ENCODE measurements around the gene MGAT1. TPM values are rescaled to one million over a fixed set of nuclear protein-coding genes. Genes with fewer than 3 reads are reported as not detected.

The MGAT1 gene
- total RNA-seq, 1 experiment from 2014 or later, result 53.0 TPM

DNA sequence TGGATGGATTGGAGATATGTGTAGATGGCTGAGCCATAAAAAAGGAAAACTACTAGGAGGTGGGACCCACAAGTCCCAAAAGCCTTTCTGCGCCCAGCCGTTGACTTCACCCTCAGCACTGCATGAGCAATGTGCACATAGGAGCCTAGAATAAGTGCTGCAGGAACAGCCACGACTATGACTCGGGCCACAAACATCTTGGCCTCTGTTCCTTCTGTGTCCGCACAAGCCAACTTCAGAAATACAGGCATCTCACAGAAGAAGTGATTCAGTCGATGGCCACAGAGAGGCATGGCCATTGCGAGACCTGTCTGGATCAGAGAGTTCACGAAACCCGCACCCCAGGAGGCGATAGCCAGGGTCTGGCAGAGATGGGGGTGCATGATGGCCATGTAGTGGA, 63.3 kb downstream of the MGAT1 start:
- Histone ChIP-seq H3K27ac (ENCODE audit: low read depth, low read length) (no peak overlapping the region), H3K9ac (ENCODE audit: low read length) (no peak overlapping the region), H3K27me3 (ENCODE audit: insufficient read depth, low read length) (peaks cover 11% of the 10 kb centered on the region), H3K9me2 (ENCODE audit: insufficient read depth) (no peaks in the 10 kb centered on the region), H3K4me2 (ENCODE audit: low read length) (no peak overlapping the region), H3K4me1 (ENCODE audit: control insufficient read depth in 1 of 2, insufficient read depth in 2 of 2, low read length in 2 of 2) (no peaks in the 10 kb centered on the region), H3K9me3 (ENCODE audit: control insufficient read depth in 1 of 2, insufficient read depth in 1 of 2, low read depth in 1 of 2, low read length in 2 of 2) (no peaks in the 10 kb centered on the region), H3K79me2 (ENCODE audit: insufficient read depth, low read length) (no peaks in the 10 kb centered on the region), H3K36me3 (ENCODE audit: control insufficient read depth in 1 of 2, insufficient read depth in 2 of 2, low read length in 2 of 2) (no peaks in the 10 kb centered on the region), H2AFZ (ENCODE audit: low read depth, low read length, poor library complexity, severe bottlenecking) (no peak overlapping the region), H4K20me1 (ENCODE audit: insufficient read depth) (no peaks in the 10 kb centered on the region), H3K4me3 (replicated peaks in 1 of 2; ENCODE audit: low read depth in 1 of 2, low read length in 2 of 2) (no peak overlapping the region)
- TF ChIP-seq YY1 (IDR thresholded peaks at IDR 0.05; ENCODE audit: extremely low read depth, insufficient replicate concordance, low read depth, low read length) (no peak), EZH2 (IDR thresholded peaks at IDR 0.05) (no peak), ZBTB33 (IDR thresholded peaks at IDR 0.05; ENCODE audit: extremely low read depth, insufficient replicate concordance, low read length) (no peak)
- TF ChIP-seq, protein P1, sequence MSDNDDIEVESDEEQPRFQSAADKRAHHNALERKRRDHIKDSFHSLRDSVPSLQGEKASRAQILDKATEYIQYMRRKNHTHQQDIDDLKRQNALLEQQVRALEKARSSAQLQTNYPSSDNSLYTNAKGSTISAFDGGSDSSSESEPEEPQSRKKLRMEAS (IDR thresholded peaks at IDR 0.05), result no peak
- ChIA-PET RAD21 (ENCODE audit: low non-redundant PET in 1 of 2, low total read pairs in 2 of 2, uncharacterized antibody in 2 of 2, unreplicated experiment in 2 of 2) (no interaction called here), POLR2A (no interaction called here), CTCF (no interaction called here)
- BruUV-seq (replicated peaks), result no TSS peak
- ATAC-seq (no peak), DNase-seq (ENCODE audit: low read depth, low spot score) (no peak)
- intact Hi-C loops (cut with micrococcal nuclease), result no loop called here

DNA sequence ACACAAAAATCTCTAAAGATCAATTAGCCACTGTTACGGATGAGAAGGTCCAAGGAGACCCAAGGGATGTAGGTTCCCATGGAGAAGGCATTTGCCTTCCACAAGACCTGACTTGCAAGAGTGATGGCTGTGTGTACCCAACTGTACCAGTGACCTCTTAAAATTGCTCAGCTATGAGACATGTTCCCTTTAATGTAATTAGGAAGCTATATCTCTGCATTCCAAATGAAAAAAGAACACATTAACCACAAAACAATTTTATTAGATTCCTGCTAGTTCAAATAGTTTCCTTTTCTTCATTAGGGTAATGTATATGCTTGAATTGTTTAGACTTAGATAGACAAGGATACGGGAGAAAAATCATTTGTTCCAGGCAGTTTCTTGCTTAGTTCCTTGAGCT, 66.1 kb downstream of the MGAT1 start:
- no peak overlapping the region for H2AFZ ChIP-seq (ENCODE audit: low read depth, low read length, poor library complexity, severe bottlenecking)
- H4K20me1 ChIP-seq (ENCODE audit: insufficient read depth), result no peaks in the 10 kb centered on the region
- no peak overlapping the region for H3K4me2 ChIP-seq (ENCODE audit: low read length)
- no peak for ATAC-seq
- no peaks in the 10 kb centered on the region for H3K4me1 ChIP-seq (ENCODE audit: control insufficient read depth in 1 of 2, insufficient read depth in 2 of 2, low read length in 2 of 2)
- H3K9me2 ChIP-seq (ENCODE audit: insufficient read depth), result no peaks in the 10 kb centered on the region
- H3K9me3 ChIP-seq (ENCODE audit: control insufficient read depth in 1 of 2, insufficient read depth in 1 of 2, low read depth in 1 of 2, low read length in 2 of 2), result no peaks in the 10 kb centered on the region
- BruUV-seq (replicated peaks), result no TSS peak
- CTCF ChIA-PET, result interaction anchor here (0.7 kb wide), 1 partner anchor 18 kb away, joined by 4 read pairs; no protein-coding TSS in a partner anchor
- H3K79me2 ChIP-seq (ENCODE audit: insufficient read depth, low read length), result no peaks in the 10 kb centered on the region
- TF ChIP-seq EZH2 (IDR thresholded peaks at IDR 0.05) (no peak), ATF3 (IDR thresholded peaks at IDR 0.05) (no peak), EZH2phosphoT487 (IDR thresholded peaks at IDR 0.05; ENCODE audit: borderline replicate concordance) (no peak), POLR2A (IDR thresholded peaks at IDR 0.05; ENCODE audit: borderline replicate concordance, extremely low read depth, insufficient read depth, insufficient read length) (no peak), ELF1 (IDR thresholded peaks at IDR 0.05; ENCODE audit: borderline replicate concordance, low read depth) (no peak), CBX3 (IDR thresholded peaks at IDR 0.05; ENCODE audit: low read depth) (no peak), CEBPB (IDR thresholded peaks at IDR 0.05; ENCODE audit: low read depth) (no peak), FOSL1 (IDR thresholded peaks at IDR 0.05; ENCODE audit: low read depth) (no peak), JUND (IDR thresholded peaks at IDR 0.05) (no peak), ZBTB33 (IDR thresholded peaks at IDR 0.05; ENCODE audit: extremely low read depth, insufficient replicate concordance, low read length) (no peak), EGR1 (IDR thresholded peaks at IDR 0.05; ENCODE audit: low read depth) (no peak), SIN3A (IDR thresholded peaks at IDR 0.05; ENCODE audit: low read depth) (no peak), RAD21 (IDR thresholded peaks at IDR 0.05; ENCODE audit: low read depth) (no peak), SRF (IDR thresholded peaks at IDR 0.05; ENCODE audit: low read depth) (no peak), SP1 (IDR thresholded peaks at IDR 0.05; ENCODE audit: low read depth) (no peak)
- TF ChIP-seq, protein P1 (IDR thresholded peaks at IDR 0.05), result no peak
- H3K27ac ChIP-seq (ENCODE audit: low read depth, low read length), result no peak overlapping the region
- H3K27me3 ChIP-seq (ENCODE audit: insufficient read depth, low read length), result no peaks in the 10 kb centered on the region
- H3K4me3 ChIP-seq (replicated peaks in 1 of 2; ENCODE audit: low read depth in 1 of 2, low read length in 2 of 2), result no peak overlapping the region
- RAD21 ChIA-PET (ENCODE audit: low non-redundant PET in 1 of 2, low total read pairs in 2 of 2, uncharacterized antibody in 2 of 2, unreplicated experiment in 2 of 2), result no interaction called here
- no peaks in the 10 kb centered on the region for H3K36me3 ChIP-seq (ENCODE audit: control insufficient read depth in 1 of 2, insufficient read depth in 2 of 2, low read length in 2 of 2)
- no peak overlapping the region for H3K9ac ChIP-seq (ENCODE audit: low read length)
- intact Hi-C loops (cut with micrococcal nuclease), result no loop called here
- DNase-seq (ENCODE audit: low read depth, low spot score), result no peak
- POLR2A ChIA-PET, result no interaction called here
